HG03135 (cell line): Measurements from ENCODE around the gene OSTC.
"Not testable (repeated sequence)": the region's sequence is repeated elsewhere in the genome, so short reads cannot be mapped to it uniquely, and the experiment has no call there.

Experiments
- ATAC-seq: cut with Tn5 transposase; IDR thresholded peaks from one replicate; pipeline ENCODE4 v1.9.1; 2021; ENCODE audit warnings: mild to moderate bottlenecking, moderate library complexity; ENCODE audit not compliant: unreplicated experiment

The OSTC gene

DNA sequence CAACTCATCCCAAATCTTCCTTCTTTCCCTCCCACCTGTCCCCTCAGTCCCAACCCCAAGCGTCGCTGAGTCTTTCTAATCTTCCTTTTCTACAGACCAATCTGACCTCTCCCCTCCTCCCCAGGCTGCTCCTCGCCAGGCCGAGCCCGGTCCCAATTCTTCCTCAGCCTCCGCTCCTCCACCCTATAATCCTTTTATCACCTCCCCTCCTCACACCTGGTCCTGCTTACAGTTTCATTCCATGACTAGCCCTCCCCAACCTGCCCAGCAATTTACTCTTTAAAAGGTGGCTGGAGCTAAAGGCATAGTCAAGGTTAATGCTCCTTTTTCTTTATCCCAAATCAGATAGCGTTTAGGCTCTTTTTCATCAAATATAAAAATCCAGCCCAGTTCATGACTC, 60.2 kb downstream of the OSTC start:
- ATAC-seq: not testable (repeated sequence)

- ATAC-seq: no peak
Measured at GRCh38 chr4:108714880-108715279, 64.5 kb downstream of the OSTC start.

DNA sequence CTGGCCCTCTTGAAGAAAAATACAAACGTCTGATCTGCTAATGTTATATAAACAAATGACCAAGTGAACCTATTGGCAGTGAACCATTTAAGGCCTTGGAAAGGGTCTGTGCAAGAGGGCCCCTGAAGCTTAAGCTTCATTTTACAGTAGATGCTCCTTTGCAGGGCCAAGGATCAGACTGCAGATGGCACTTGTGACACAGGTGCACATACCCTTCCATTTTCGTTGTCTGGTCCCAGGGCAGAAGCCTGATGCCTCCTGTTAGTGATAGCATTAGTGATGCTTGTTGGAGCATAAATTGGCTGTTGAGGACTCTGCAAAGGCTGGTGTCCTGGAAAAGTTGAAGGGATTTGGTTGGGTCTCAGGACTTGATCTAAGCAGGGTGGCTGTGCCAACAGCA, 65.9 kb downstream of the OSTC start:
- ATAC-seq: no peak

DNA sequence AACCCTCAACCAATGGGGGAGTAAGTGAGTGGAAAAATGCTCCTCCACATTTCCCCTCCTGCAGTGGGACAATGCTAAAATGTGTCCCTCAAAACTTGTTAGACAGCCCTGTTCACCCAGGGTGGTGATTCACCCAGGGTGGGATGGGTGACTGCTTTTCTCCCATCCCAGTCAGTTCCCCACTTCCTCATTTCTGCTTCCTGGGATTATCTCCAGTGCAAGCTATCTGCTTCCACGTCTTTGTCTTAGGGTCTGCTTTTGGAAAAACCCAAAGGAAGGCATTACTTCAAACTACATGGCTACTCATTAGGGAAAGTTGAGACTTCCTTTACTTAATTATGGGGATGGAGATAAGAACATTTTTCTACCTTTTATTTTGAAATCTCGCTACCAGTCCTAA, 67.0 kb downstream of the OSTC start:
- ATAC-seq: no peak
